Measurements from ENCODE around the gene PCCA.

Gene PCCA

GRCh38 chr13:100513987-100514670 lies 425.2 kb downstream of the PCCA start:
- peaks cover 11% of the 10 kb centered on the region for H3K4me1 ChIP-seq (ENCODE audit: control insufficient read depth, insufficient read depth, low read length, poor library complexity, severe bottlenecking)
- no peak overlapping the region for H3K4me3 ChIP-seq (ENCODE audit: extremely low read depth, insufficient read depth, low read length, poor library complexity, severe bottlenecking)
- WGBS, 2 experiments (ENCODE audit: insufficient coverage in 2 of 2), result 81 to 96% methylated on average over 3 to 4 of the region's 8 CpGs
- peaks cover 4% of the 10 kb centered on the region for H3K9me3 ChIP-seq (ENCODE audit: control insufficient read depth, low read length)
- no peak overlapping the region for H3K27ac ChIP-seq (ENCODE audit: low read depth, low read length, severe bottlenecking)
- peaks cover 3% of the 10 kb centered on the region for H3K36me3 ChIP-seq (ENCODE audit: control insufficient read depth, insufficient read depth, low read length)

- WGBS, 2 experiments (ENCODE audit: insufficient coverage in 2 of 2), result 8% methylated on average over 2 of the region's 5 CpGs
- H3K27ac ChIP-seq (ENCODE audit: low read depth, low read length, severe bottlenecking), result no peak overlapping the region
- no peak overlapping the region for H3K4me3 ChIP-seq (ENCODE audit: extremely low read depth, insufficient read depth, low read length, poor library complexity, severe bottlenecking)
- peaks cover 9% of the 10 kb centered on the region for H3K4me1 ChIP-seq (ENCODE audit: control insufficient read depth, insufficient read depth, low read length, poor library complexity, severe bottlenecking)
- peaks cover 3% of the 10 kb centered on the region for H3K36me3 ChIP-seq (ENCODE audit: control insufficient read depth, insufficient read depth, low read length)
- H3K9me3 ChIP-seq (ENCODE audit: control insufficient read depth, low read length), result peaks cover 4% of the 10 kb centered on the region
Observed at GRCh38 chr13:100514788-100515409, 426.0 kb downstream of the PCCA start.

GRCh38 chr13:100515410-100515800 lies 426.5 kb downstream of the PCCA start:
- no peak overlapping the region for H3K27ac ChIP-seq (ENCODE audit: low read depth, low read length, severe bottlenecking)
- H3K9me3 ChIP-seq (ENCODE audit: control insufficient read depth, low read length), result peaks cover 4% of the 10 kb centered on the region
- WGBS, 2 experiments (ENCODE audit: insufficient coverage in 2 of 2), result 77 to 86% methylated on average over 17 to 19 of the region's 20 CpGs
- H3K36me3 ChIP-seq (ENCODE audit: control insufficient read depth, insufficient read depth, low read length), result peaks cover 3% of the 10 kb centered on the region
- H3K4me1 ChIP-seq (ENCODE audit: control insufficient read depth, insufficient read depth, low read length, poor library complexity, severe bottlenecking), result peaks cover 5% of the 10 kb centered on the region
- H3K4me3 ChIP-seq (ENCODE audit: extremely low read depth, insufficient read depth, low read length, poor library complexity, severe bottlenecking), result no peak overlapping the region

DNA sequence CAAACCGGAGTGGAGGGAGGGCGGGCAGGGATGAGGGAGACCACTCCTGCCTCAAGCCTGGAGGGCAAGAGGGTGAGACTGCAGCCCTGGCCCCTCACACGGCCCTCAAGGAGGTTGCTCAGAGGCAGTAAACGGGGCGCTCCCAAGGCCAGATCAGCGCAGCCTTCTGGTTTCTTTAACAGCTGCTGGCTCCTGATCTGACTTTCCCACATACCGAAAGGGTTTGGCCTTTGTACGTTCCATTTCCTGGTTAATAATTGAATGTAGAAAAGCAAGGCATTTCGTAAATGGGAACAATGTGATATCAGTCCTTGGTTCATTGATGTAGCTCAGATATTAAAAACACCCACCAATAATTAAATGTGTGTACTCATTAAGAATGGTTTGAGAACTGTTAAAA lies 428.2 kb downstream of the PCCA start:
- Histone ChIP-seq H3K4me3 (ENCODE audit: extremely low read depth, insufficient read depth, low read length, poor library complexity, severe bottlenecking) (no peak overlapping the region), H3K27ac (ENCODE audit: low read depth, low read length, severe bottlenecking) (no peak overlapping the region), H3K4me1 (ENCODE audit: control insufficient read depth, insufficient read depth, low read length, poor library complexity, severe bottlenecking) (peaks cover 17% of the 10 kb centered on the region), H3K36me3 (ENCODE audit: control insufficient read depth, insufficient read depth, low read length) (peaks cover 3% of the 10 kb centered on the region), H3K9me3 (ENCODE audit: control insufficient read depth, low read length) (peaks cover 4% of the 10 kb centered on the region)
- WGBS, 2 experiments (ENCODE audit: insufficient coverage in 2 of 2), result 82 to 98% methylated on average over 6 of the region's 9 CpGs

- Histone ChIP-seq H3K36me3 (ENCODE audit: control insufficient read depth, insufficient read depth, low read length) (peaks cover 3% of the 10 kb centered on the region), H3K9me3 (ENCODE audit: control insufficient read depth, low read length) (peaks cover under 1% of the 10 kb centered on the region), H3K4me1 (ENCODE audit: control insufficient read depth, insufficient read depth, low read length, poor library complexity, severe bottlenecking) (peaks cover 18% of the 10 kb centered on the region), H3K27ac (ENCODE audit: low read depth, low read length, severe bottlenecking) (no peak overlapping the region), H3K4me3 (ENCODE audit: extremely low read depth, insufficient read depth, low read length, poor library complexity, severe bottlenecking) (no peak overlapping the region)
- 68 to 87% methylated on average over 3 to 12 of the region's 13 CpGs for WGBS, 2 experiments (ENCODE audit: insufficient coverage in 2 of 2)
Observed at GRCh38 chr13:100517728-100518127, 428.8 kb downstream of the PCCA start.

DNA sequence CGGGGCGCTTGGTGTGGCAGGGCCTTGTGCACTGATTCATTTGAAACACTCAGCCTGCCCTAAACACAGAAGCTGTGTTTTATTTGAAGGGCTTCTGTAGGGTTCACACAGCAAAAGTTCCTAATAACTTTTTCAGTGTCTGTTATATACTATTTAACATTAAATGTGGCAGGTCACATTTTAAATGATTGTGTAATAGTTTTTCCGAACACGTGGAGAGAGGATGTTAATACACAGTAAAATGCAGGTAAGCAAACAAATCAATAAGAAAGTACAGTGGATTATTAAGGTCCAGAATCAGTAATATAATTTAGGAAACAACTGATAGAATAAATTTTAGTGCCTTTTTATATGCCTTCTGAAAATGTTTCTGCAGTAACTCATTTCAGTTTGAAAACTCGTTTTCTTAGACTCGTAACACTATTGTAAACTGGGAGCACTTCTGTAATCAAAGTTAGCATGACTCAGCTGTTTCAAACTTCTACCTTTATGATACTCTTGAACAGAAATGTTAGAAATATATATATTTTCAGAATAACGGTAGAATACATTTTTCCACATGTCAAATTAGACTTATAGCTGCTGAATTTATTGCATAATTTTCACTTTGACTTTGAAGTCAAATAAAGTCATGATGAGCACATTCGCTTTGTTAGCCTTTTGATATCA lies 429.6 kb downstream of the PCCA start:
- peaks cover 18% of the 10 kb centered on the region for H3K4me1 ChIP-seq (ENCODE audit: control insufficient read depth, insufficient read depth, low read length, poor library complexity, severe bottlenecking)
- no peak overlapping the region for H3K27ac ChIP-seq (ENCODE audit: low read depth, low read length, severe bottlenecking)
- WGBS, 2 experiments (ENCODE audit: insufficient coverage in 2 of 2), result 91% methylated on average over 2 of the region's 8 CpGs; no CpG with 5 or more reads in 1 of the 2 experiments

DNA sequence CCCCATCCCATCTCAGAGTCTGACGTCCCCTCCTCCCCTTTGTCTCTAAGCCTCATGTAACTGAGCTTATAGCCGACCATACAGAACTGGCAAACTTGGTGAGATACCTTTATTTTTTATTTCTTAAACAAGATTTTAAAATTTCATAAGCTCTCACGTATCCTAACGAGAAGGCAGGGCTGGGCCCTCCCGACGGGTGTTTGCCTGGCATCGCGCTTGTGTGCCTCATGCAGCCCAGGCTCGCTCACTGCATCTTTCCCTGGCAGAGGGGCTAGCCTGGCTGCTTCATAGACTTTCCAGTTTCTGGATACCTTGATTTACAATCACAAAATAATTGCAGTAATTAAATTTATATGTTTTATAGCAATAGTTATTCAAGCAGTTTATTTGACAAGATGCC lies 430.7 kb downstream of the PCCA start:
- Histone ChIP-seq H3K27ac (ENCODE audit: low read depth, low read length, severe bottlenecking) (no peak overlapping the region), H3K36me3 (ENCODE audit: control insufficient read depth, insufficient read depth, low read length) (peaks cover 3% of the 10 kb centered on the region), H3K9me3 (ENCODE audit: control insufficient read depth, low read length) (no peaks in the 10 kb centered on the region), H3K4me3 (ENCODE audit: extremely low read depth, insufficient read depth, low read length, poor library complexity, severe bottlenecking) (no peak overlapping the region), H3K4me1 (ENCODE audit: control insufficient read depth, insufficient read depth, low read length, poor library complexity, severe bottlenecking) (peaks cover 16% of the 10 kb centered on the region)
- 96 to 100% methylated on average over 5 of the region's 9 CpGs for WGBS, 2 experiments (ENCODE audit: insufficient coverage in 2 of 2)

More for the DNA sequence above, 429.6 kb downstream of the PCCA start:
- H3K36me3 ChIP-seq (ENCODE audit: control insufficient read depth, insufficient read depth, low read length), result peaks cover 3% of the 10 kb centered on the region
- no peak overlapping the region for H3K4me3 ChIP-seq (ENCODE audit: extremely low read depth, insufficient read depth, low read length, poor library complexity, severe bottlenecking)
- H3K9me3 ChIP-seq (ENCODE audit: control insufficient read depth, low read length), result no peaks in the 10 kb centered on the region

DNA sequence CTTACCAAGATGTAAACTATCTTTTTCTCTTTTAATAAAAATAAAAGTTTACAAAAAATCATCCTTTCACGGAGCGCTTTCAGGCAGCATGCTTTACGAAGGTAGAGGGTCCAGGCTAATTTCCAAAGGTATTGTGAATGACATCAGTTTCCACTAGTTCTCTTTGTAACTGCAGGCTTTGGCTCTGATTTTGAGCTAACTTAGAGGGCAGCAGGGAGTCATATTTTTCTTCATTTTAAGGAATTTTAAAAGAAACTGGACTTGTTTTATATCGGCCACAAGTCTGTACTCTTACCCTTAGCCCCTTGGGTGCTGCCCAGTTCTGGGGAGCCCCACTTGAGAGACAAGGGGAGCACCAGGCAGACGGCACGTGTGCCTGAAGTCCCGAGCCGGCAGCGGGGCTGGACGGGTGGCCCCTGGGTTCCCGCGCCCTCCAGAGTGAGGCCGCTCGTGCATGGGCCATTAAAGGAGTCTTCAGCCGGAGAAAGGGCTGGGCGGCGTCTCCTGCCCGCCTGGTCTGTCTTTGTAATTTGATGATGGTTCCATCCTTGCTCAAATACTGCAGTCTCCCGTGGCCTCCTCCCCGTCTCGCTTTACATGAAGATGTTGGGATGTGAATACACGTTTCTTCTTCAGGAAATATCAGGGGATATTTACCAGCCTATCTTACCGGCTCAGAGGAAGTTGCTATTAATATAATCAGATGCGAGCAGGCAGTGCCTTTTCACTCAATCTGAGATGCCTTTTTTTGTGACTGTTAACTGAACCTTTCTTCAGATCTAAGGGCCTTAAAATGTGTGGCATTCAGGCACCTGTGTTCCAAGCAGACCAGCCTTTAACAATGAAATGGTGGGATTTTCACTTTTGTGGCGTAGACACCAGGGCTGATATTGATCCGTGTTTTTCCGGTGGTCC lies 432.3 kb downstream of the PCCA start:
- no peak overlapping the region for H3K4me3 ChIP-seq (ENCODE audit: extremely low read depth, insufficient read depth, low read length, poor library complexity, severe bottlenecking)
- H3K36me3 ChIP-seq (ENCODE audit: control insufficient read depth, insufficient read depth, low read length), result no peaks in the 10 kb centered on the region
- peaks cover 19% of the 10 kb centered on the region for H3K4me1 ChIP-seq (ENCODE audit: control insufficient read depth, insufficient read depth, low read length, poor library complexity, severe bottlenecking)
- no peaks in the 10 kb centered on the region for H3K9me3 ChIP-seq (ENCODE audit: control insufficient read depth, low read length)
- WGBS, 2 experiments (ENCODE audit: insufficient coverage in 2 of 2), result 30 to 62% methylated on average over 20 of the region's 27 CpGs
- H3K27ac ChIP-seq (ENCODE audit: low read depth, low read length, severe bottlenecking), result no peak overlapping the region

GRCh38 chr13:100521851-100522617 lies 433.1 kb downstream of the PCCA start:
- Histone ChIP-seq H3K4me3 (ENCODE audit: extremely low read depth, insufficient read depth, low read length, poor library complexity, severe bottlenecking) (no peak overlapping the region), H3K4me1 (ENCODE audit: control insufficient read depth, insufficient read depth, low read length, poor library complexity, severe bottlenecking) (peaks cover 19% of the 10 kb centered on the region), H3K9me3 (ENCODE audit: control insufficient read depth, low read length) (no peaks in the 10 kb centered on the region), H3K36me3 (ENCODE audit: control insufficient read depth, insufficient read depth, low read length) (no peaks in the 10 kb centered on the region), H3K27ac (ENCODE audit: low read depth, low read length, severe bottlenecking) (peak overlapping the region; percentile 23)
- 82 to 91% methylated on average over 11 of the region's 19 CpGs for WGBS, 2 experiments (ENCODE audit: insufficient coverage in 2 of 2)

All from mesodermal cell (in vitro differentiated cells).